GM19240 (cell line): ENCODE measurements around the gene PILRB.
"Not testable (repeated sequence)": the region's sequence is repeated elsewhere in the genome, so short reads cannot be mapped to it uniquely, and the experiment has no call there.

Experiments used
- DNase-seq: peaks from one replicate; pipeline ENCODE4 v3.0.0; 2011; ENCODE audit warnings: low spot score; ENCODE audit not compliant: insufficient read length

PILRB gene

GRCh38 chr7:100358027-100358856 is at the start of gene PILRB:
PILRB (plus strand) TSS chr7:100358117; CDS start chr7:100358303, 186 bp downstream.
- DNase-seq, result no peak

- DNase-seq, result not testable (repeated sequence)
These were observed 39.6 kb upstream of the PILRB start for GRCh38 chr7:100318329-100318728.

GRCh38 chr7:100321648-100322047 is 36.3 kb upstream of the PILRB start:
- not testable (repeated sequence) for DNase-seq

GRCh38 chr7:100324194-100324593 is 33.7 kb upstream of the PILRB start:
- DNase-seq, result not testable (repeated sequence)

GRCh38 chr7:100325671-100326070 is 32.2 kb upstream of the PILRB start:
- not testable (repeated sequence) for DNase-seq

GRCh38 chr7:100326914-100327313 is 31.0 kb upstream of the PILRB start:
- DNase-seq, result not testable (repeated sequence)

GRCh38 chr7:100335566-100336466 is 22.1 kb upstream of the PILRB start:
- DNase-seq, result peak; percentile 57

- not testable (repeated sequence) for DNase-seq
These were observed 19.7 kb upstream of the PILRB start for GRCh38 chr7:100338083-100338696.

- not testable (repeated sequence) for DNase-seq
These were observed 16.6 kb upstream of the PILRB start for GRCh38 chr7:100341286-100341685.

GRCh38 chr7:100342765-100343164 is 15.2 kb upstream of the PILRB start:
- no peak for DNase-seq

- not testable (repeated sequence) for DNase-seq
These were observed 13.8 kb upstream of the PILRB start for GRCh38 chr7:100344124-100344559.

GRCh38 chr7:100344560-100345287 is 13.2 kb upstream of the PILRB start:
- not testable (repeated sequence) for DNase-seq

- not testable (repeated sequence) for DNase-seq
These were observed 12.6 kb upstream of the PILRB start for GRCh38 chr7:100345288-100345672.

- DNase-seq, result no peak
These were observed 11.0 kb upstream of the PILRB start for GRCh38 chr7:100346921-100347320.

GRCh38 chr7:100348805-100349204 is 9.1 kb upstream of the PILRB start:
- no peak for DNase-seq

GRCh38 chr7:100349757-100350156 is 8.2 kb upstream of the PILRB start:
- no peak for DNase-seq

- no peak for DNase-seq
These were observed 6.3 kb upstream of the PILRB start for GRCh38 chr7:100351657-100352058.

- not testable (repeated sequence) for DNase-seq
These were observed 5.6 kb upstream of the PILRB start for GRCh38 chr7:100352230-100352781.

- DNase-seq, result no peak
These were observed 4.8 kb upstream of the PILRB start for GRCh38 chr7:100352984-100353684.
